Esophagus (tissue), 2 donors: ENCODE measurements around the gene ZFP36L1. TPM values are rescaled to one million over a fixed set of nuclear protein-coding genes. Genes with fewer than 3 reads are reported as not detected.

Source experiments
- H3K27ac ChIP-seq, 2 donors: one replicate each; pipeline ENCODE4 v1.5.1; 2013; ENCODE audit warnings: low read depth in 2 of 2, mild to moderate bottlenecking in 2 of 2, inconsistent platforms in 1 of 2, low read length in 1 of 2, moderate library complexity in 1 of 2
- H3K27me3 ChIP-seq, 2 donors: one replicate each; pipeline ENCODE4 v1.6.1; 2013; ENCODE audit warnings: low read length in 2 of 2, control low read depth in 1 of 2, mild to moderate bottlenecking in 1 of 2; ENCODE audit not compliant: insufficient read depth in 2 of 2, control insufficient read depth in 1 of 2
- H3K36me3 ChIP-seq, 2 donors: one replicate each; pipeline ENCODE4 v1.6.1; 2013; ENCODE audit warnings: low read length in 1 of 2; ENCODE audit not compliant: control insufficient read depth in 2 of 2, insufficient read depth in 2 of 2
- H3K4me1 ChIP-seq, 2 donors: one replicate each; pipeline ENCODE4 v1.6.1; 2013; ENCODE audit warnings: low read length in 1 of 2; ENCODE audit not compliant: control insufficient read depth in 2 of 2, insufficient read depth in 2 of 2
- H3K4me3 ChIP-seq, 2 donors: one replicate each; pipeline ENCODE4 v1.5.1; 2013; ENCODE audit warnings: low read length in 2 of 2, mild to moderate bottlenecking in 2 of 2, low read depth in 1 of 2, moderate library complexity in 1 of 2
- H3K9me3 ChIP-seq, 2 donors: one replicate each; pipeline ENCODE4 v1.6.1; 2013; ENCODE audit warnings: mild to moderate bottlenecking in 2 of 2, low read depth in 1 of 2, low read length in 1 of 2, moderate library complexity in 1 of 2; ENCODE audit not compliant: control insufficient read depth in 2 of 2, insufficient read depth in 1 of 2
- WGBS, 2 donors: extraction: QIAGEN DNeasy Blood & Tissue Kit; methylation state at CpG; one replicate each; pipeline ENCODE4 v1.1.7; 2013; 5-methylcytosine and 5-hydroxymethylcytosine counted together
- polyA plus RNA-seq, 2 donors: library from polyadenylated mRNA; stranded (reverse); fragments of 200-250 nt; gene quantifications; one replicate each; pipeline ENCODE4 v1.2.3, GENCODE V29; 2013
- donor health status: healthy with polysubstance abuse.
- donor health status: Bipolar disorder and iron deficiency.

ZFP36L1 gene
- polyA plus RNA-seq, 2 donors: 58.8 to 84.0 TPM

GRCh38 chr14:68780358-68781160 lies 12.3 kb downstream of the ZFP36L1 start:
- 44 to 50% methylated on average over 7 of the region's 7 CpGs for whole genome bisulfite sequencing, 2 donors
- Histone ChIP-seq H3K4me3 (no peak overlapping the region), H3K4me1 (peaks cover 21 to 29% of the 10 kb centered on the region in 2 donors), H3K27ac (peak overlapping the region; percentile 81 to 91), H3K9me3 (no peaks in the 10 kb centered on the region), H3K27me3 (no peaks in the 10 kb centered on the region), H3K36me3 (no peaks in the 10 kb centered on the region)

DNA sequence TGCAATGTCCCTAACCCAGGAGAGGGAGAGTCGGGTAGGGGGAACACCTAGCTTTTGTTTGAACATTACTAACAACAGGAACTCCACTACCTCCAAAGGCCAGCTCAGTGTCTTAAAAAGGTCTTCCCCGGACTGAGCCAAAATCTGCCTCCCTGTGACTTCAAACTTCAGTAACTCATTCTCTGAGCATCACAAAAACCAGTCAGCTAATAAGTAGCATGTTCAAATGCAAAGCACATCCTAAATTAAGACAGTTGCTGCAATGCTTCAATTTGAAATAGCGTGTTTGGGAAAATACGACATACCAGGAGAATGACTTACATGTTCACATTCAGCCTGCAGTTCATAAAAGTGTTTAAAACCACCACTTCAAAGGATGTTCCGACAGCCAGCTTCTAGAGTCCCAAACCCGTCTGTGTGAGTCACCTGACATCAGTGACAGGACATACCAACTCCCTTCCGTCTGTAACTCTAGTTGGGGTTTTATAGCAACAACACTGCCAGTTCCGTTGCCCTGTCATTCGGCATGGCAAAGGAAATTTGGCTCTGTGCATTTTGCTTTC lies 13.0 kb downstream of the ZFP36L1 start:
- Histone ChIP-seq H3K27ac (peak overlapping the region; percentile 81 to 91), H3K4me1 (peaks cover 21 to 25% of the 10 kb centered on the region in 2 donors), H3K4me3 (no peak overlapping the region), H3K9me3 (peaks cover 0 to 3% of the 10 kb centered on the region in 2 donors), H3K36me3 (no peaks in the 10 kb centered on the region), H3K27me3 (no peaks in the 10 kb centered on the region)
- WGBS, 2 donors: 39 to 44% methylated on average over 9 of the region's 9 CpGs

- WGBS, 2 donors: 96 to 100% methylated on average over 1 of the region's 1 CpG
- Histone ChIP-seq H3K4me3 (no peak overlapping the region), H3K9me3 (peaks cover 0 to 3% of the 10 kb centered on the region in 2 donors), H3K4me1 (peaks cover 13 to 19% of the 10 kb centered on the region in 2 donors), H3K27ac (peak overlapping the region in 1 of 2 donors; percentile 7), H3K36me3 (no peaks in the 10 kb centered on the region), H3K27me3 (no peaks in the 10 kb centered on the region)
These were observed 15.2 kb downstream of the ZFP36L1 start for GRCh38 chr14:68777644-68778043.

GRCh38 chr14:68775614-68776126 lies 17.2 kb downstream of the ZFP36L1 start:
- peak overlapping the region in 1 of 2 donors; percentile 15 for H3K27ac ChIP-seq
- no peaks in the 10 kb centered on the region for H3K27me3 ChIP-seq
- no peak overlapping the region for H3K4me3 ChIP-seq
- 89 to 91% methylated on average over 6 of the region's 6 CpGs for WGBS, 2 donors
- no peaks in the 10 kb centered on the region for H3K36me3 ChIP-seq
- H3K9me3 ChIP-seq: peaks cover 0 to 3% of the 10 kb centered on the region in 2 donors
- peaks cover 3 to 5% of the 10 kb centered on the region in 2 donors for H3K4me1 ChIP-seq

DNA sequence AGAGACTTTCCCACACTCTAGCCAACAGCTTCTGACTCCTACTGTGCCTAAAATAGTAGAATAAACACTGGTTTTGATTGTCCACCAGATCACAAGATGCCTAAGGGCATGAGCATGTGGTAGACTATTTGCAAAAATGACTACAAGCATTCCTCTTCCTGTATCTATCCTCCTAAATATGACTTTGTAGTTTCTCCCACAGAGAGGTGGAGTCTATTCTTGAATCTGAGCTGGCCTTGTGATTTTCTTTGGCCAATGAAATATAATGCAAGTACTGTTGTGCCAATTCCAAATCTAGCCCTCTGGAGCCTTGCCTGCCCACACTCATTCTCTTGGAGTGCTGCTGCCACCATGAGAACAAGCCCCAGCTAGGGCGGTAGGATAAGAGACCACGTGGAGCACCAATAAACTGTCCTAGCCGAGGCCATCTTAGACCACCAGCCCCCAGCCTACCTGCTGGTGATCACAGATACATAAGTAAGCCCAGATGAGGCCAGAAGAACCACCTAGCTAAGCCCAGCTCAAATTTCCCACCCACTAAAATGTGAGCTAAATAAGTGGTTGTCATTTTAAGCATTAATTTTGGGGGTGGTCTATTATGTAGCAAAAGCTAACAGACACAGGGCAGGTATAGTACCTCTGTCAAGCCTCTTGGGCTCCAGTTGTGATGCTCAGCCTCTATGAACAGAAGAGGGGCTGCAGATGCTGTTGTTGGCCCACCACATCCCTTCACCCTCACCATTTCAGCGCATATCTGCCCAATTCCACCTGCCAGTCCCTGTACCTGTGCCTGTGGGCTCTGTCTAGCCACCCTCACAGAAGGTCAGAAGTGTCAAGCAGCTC lies 17.9 kb downstream of the ZFP36L1 start:
- H3K4me3 ChIP-seq: no peak overlapping the region
- peaks cover 0 to 3% of the 10 kb centered on the region in 2 donors for H3K9me3 ChIP-seq
- WGBS, 2 donors: 90% methylated on average over 4 of the region's 4 CpGs
- H3K27me3 ChIP-seq: no peaks in the 10 kb centered on the region
- peak overlapping the region in 1 of 2 donors; percentile 15 for H3K27ac ChIP-seq
- H3K4me1 ChIP-seq: no peaks in the 10 kb centered on the region
- H3K36me3 ChIP-seq: no peaks in the 10 kb centered on the region

- 85 to 91% methylated on average over 6 of the region's 6 CpGs for WGBS, 2 donors
- H3K27me3 ChIP-seq: no peaks in the 10 kb centered on the region
These were observed 20.0 kb downstream of the ZFP36L1 start for GRCh38 chr14:68772761-68773381.

GRCh38 chr14:68771631-68772030 lies 21.2 kb downstream of the ZFP36L1 start:
- no peak overlapping the region for H3K4me3 ChIP-seq
- no peaks in the 10 kb centered on the region for H3K4me1 ChIP-seq
- WGBS, 2 donors: 64 to 77% methylated on average over 10 of the region's 10 CpGs
- no peaks in the 10 kb centered on the region for H3K27me3 ChIP-seq
- H3K36me3 ChIP-seq: no peaks in the 10 kb centered on the region
- peaks cover 0 to 3% of the 10 kb centered on the region in 2 donors for H3K9me3 ChIP-seq
- H3K27ac ChIP-seq: peak overlapping the region; percentile 16 to 35

More at GRCh38 chr14:68772761-68773381, 20.0 kb downstream of the ZFP36L1 start:
- Histone ChIP-seq H3K4me3 (no peak overlapping the region), H3K4me1 (no peaks in the 10 kb centered on the region), H3K36me3 (no peaks in the 10 kb centered on the region), H3K9me3 (peaks cover 0 to 3% of the 10 kb centered on the region in 2 donors), H3K27ac (peak overlapping the region in 1 of 2 donors; percentile 16)

GRCh38 chr14:68770553-68771286 lies 22.1 kb downstream of the ZFP36L1 start:
- Histone ChIP-seq H3K4me1 (no peaks in the 10 kb centered on the region), H3K9me3 (peaks cover 0 to 3% of the 10 kb centered on the region in 2 donors), H3K4me3 (no peak overlapping the region), H3K36me3 (no peaks in the 10 kb centered on the region), H3K27ac (no peak overlapping the region), H3K27me3 (no peaks in the 10 kb centered on the region)
- 90 to 91% methylated on average over 11 of the region's 11 CpGs for WGBS, 2 donors
